Liver (tissue), 3 donors: ENCODE measurements around the gene OR13A1.
"Not testable (repeated sequence)": the region's sequence is repeated elsewhere in the genome, so short reads cannot be mapped to it uniquely, and the experiment has no call there.

Experiments
- GABPA ChIP-seq, 2 donors: IDR thresholded peaks in 1 of 2; conservative IDR thresholded peaks in 1 of 2; 2 replicates each; pipeline ENCODE4 v1.6.1; 2016; ENCODE audit warnings: antibody characterized with exemption in 2 of 2, mild to moderate bottlenecking in 1 of 2, moderate library complexity in 1 of 2
- REST ChIP-seq: IDR thresholded peaks from 2 replicates; pipeline ENCODE4 v1.6.1; 2016; ENCODE audit warnings: antibody characterized with exemption, mild to moderate bottlenecking
- TAF1 ChIP-seq: conservative IDR thresholded peaks from 2 replicates; pipeline ENCODE4 v1.6.1; 2016; ENCODE audit warnings: antibody characterized with exemption, mild to moderate bottlenecking
- TF ChIP-seq, protein P1 (sequence below): fragments of 150-350 bp; IDR thresholded peaks from 2 replicates; pipeline ENCODE4 v1.5.1; 2017; ENCODE audit warnings: improper control_type of control experiment, low read depth, low read length; ENCODE audit not compliant: missing input control
- donor health status: healthy.
- donor health status: healthy.

DNA sequence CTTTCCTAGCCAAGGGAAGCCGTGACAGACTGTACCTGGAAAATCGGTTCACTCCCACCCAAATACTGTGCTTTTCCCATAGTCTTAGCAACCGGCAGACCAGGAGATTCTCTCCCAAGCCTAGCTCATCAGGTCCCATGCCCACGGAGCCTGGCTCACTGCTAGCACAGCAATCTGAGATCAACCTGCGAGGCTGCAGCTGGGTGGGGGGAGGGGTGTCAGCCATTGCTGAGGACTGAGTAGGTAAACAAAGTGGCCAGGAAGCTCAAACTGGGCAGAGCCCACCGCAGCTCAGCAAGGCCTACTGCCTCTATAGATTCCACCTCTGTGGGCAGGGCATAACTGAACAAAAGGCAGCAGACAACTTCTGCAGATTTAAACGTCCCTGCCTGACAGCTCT lies 43.6 kb upstream of the OR13A1 start:
- TF ChIP-seq, protein P1, sequence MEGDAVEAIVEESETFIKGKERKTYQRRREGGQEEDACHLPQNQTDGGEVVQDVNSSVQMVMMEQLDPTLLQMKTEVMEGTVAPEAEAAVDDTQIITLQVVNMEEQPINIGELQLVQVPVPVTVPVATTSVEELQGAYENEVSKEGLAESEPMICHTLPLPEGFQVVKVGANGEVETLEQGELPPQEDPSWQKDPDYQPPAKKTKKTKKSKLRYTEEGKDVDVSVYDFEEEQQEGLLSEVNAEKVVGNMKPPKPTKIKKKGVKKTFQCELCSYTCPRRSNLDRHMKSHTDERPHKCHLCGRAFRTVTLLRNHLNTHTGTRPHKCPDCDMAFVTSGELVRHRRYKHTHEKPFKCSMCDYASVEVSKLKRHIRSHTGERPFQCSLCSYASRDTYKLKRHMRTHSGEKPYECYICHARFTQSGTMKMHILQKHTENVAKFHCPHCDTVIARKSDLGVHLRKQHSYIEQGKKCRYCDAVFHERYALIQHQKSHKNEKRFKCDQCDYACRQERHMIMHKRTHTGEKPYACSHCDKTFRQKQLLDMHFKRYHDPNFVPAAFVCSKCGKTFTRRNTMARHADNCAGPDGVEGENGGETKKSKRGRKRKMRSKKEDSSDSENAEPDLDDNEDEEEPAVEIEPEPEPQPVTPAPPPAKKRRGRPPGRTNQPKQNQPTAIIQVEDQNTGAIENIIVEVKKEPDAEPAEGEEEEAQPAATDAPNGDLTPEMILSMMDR: not testable (repeated sequence)
- TF ChIP-seq GABPA (IDR thresholded peaks at IDR 0.05 in 1 of 2, conservative IDR thresholded peaks at IDR 0.05 in 1 of 2); REST; TAF1: not testable (repeated sequence)
